NB4 (cell line): ENCODE data around the gene CALCOCO1.

Source experiments
- DNase-seq: peaks from one replicate; pipeline ENCODE4 v3.0.0; 2010; ENCODE audit warnings: low read depth
- H3K4me3 ChIP-seq: one replicate; pipeline ENCODE4 v1.5.1; 2011; ENCODE audit warnings: mild to moderate bottlenecking, low read depth, low read length, moderate library complexity
- MYC ChIP-seq: IDR thresholded peaks from 2 replicates; pipeline ENCODE4 v1.6.1; 2011; ENCODE audit warnings: low read depth, low read length
- POLR2A ChIP-seq: IDR thresholded peaks from 2 replicates; pipeline ENCODE4 v1.6.1; 2011; ENCODE audit warnings: mild to moderate bottlenecking; ENCODE audit not compliant: insufficient read length; ENCODE audit errors: extremely low read depth
- TF ChIP-seq, protein P1 (sequence below): IDR thresholded peaks from one replicate; pipeline ENCODE4 v1.5.1; 2012; ENCODE audit warnings: low read depth, low read length
- TF ChIP-seq, protein P2 (sequence below): IDR thresholded peaks from 2 replicates; pipeline ENCODE4 v1.6.1; 2011; ENCODE audit warnings: low read depth, low read length

CALCOCO1 gene

DNA sequence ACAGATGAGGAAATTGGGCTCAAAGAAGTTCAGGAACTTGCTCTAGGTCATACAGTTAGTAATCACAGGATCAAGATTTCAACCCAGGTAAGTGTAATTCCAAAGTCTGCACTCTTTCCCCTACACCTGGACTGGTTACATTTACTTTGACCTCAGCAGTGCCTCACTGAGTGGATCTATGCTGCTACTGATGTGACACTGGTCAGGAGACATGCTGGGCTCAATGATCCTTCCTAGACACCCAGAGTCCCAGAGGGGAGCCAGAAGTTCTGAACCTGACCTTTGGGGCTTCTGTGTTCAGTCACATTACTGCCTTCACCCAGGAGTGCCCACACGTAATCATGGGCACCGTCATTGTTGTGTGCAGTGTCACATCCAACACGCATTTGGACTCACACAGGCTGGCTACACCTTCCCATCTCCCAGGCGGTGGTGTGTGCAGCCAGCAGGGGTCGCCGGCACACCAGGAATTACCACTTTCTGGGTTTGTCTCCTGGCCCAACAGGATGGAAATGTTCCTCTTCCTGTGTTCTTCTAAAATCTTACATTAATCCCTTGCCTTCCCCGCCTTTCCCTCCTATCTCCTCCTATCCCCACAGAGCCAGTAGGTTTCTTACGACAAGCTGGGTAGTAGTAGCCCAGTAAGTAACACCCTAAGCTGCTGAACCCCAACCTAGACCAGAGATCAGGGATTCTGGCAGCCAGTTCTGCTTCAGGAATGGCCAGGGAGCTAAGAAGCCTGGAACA lies 25.6 kb downstream of the CALCOCO1 start:
- peak; percentile 81 for DNase-seq
- TF ChIP-seq, protein P1, sequence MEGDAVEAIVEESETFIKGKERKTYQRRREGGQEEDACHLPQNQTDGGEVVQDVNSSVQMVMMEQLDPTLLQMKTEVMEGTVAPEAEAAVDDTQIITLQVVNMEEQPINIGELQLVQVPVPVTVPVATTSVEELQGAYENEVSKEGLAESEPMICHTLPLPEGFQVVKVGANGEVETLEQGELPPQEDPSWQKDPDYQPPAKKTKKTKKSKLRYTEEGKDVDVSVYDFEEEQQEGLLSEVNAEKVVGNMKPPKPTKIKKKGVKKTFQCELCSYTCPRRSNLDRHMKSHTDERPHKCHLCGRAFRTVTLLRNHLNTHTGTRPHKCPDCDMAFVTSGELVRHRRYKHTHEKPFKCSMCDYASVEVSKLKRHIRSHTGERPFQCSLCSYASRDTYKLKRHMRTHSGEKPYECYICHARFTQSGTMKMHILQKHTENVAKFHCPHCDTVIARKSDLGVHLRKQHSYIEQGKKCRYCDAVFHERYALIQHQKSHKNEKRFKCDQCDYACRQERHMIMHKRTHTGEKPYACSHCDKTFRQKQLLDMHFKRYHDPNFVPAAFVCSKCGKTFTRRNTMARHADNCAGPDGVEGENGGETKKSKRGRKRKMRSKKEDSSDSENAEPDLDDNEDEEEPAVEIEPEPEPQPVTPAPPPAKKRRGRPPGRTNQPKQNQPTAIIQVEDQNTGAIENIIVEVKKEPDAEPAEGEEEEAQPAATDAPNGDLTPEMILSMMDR = peak; percentile 94
- no peak for TF ChIP-seq MYC
- TF ChIP-seq, protein P2, sequence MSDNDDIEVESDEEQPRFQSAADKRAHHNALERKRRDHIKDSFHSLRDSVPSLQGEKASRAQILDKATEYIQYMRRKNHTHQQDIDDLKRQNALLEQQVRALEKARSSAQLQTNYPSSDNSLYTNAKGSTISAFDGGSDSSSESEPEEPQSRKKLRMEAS = no peak
- H3K4me3 ChIP-seq = no peak overlapping the region

DNA sequence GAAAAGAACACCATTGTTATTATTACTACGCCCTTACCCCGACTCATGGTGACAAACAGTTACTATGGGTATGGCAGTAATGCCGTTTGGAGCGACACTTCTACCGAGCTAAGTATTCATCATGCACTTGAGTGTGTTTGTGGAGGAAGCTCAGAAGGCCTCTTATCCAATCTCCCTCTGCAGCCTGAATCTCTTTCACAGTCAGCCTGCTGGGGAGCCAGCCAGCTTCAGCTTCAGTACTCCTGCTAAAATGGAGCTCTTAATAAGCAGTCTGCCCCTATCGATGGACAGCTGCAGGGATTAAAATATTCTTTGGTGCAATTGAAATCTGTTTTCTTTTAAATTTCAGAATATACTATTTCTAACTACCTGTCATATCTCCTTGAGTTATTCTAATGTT lies 26.7 kb downstream of the CALCOCO1 start:
- DNase-seq = no peak
- H3K4me3 ChIP-seq = no peak overlapping the region
- TF ChIP-seq, protein P2 = no peak
- TF ChIP-seq, protein P1 = no peak

DNA sequence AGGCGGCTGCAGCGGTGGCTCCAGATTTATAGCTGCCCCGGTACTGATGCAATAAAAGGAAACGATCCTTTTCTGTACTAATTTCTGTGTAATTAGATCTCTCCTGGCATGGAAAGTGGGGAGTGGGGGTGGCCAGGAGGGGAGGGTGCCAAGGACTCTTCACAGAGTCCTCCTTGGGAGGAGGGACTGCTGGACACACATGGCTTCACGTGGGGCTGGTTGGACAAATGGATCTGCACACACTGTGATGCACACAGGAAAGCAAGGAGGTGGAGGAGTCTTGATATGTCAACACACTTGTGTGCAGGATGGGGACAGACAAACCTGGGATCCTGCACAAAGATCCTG lies 27.6 kb downstream of the CALCOCO1 start:
- H3K4me3 ChIP-seq = no peak overlapping the region
- no peak for DNase-seq
- TF ChIP-seq, protein P2 = no peak
- TF ChIP-seq, protein P1 = no peak
- no peak for TF ChIP-seq MYC
- no peak for TF ChIP-seq POLR2A

DNA sequence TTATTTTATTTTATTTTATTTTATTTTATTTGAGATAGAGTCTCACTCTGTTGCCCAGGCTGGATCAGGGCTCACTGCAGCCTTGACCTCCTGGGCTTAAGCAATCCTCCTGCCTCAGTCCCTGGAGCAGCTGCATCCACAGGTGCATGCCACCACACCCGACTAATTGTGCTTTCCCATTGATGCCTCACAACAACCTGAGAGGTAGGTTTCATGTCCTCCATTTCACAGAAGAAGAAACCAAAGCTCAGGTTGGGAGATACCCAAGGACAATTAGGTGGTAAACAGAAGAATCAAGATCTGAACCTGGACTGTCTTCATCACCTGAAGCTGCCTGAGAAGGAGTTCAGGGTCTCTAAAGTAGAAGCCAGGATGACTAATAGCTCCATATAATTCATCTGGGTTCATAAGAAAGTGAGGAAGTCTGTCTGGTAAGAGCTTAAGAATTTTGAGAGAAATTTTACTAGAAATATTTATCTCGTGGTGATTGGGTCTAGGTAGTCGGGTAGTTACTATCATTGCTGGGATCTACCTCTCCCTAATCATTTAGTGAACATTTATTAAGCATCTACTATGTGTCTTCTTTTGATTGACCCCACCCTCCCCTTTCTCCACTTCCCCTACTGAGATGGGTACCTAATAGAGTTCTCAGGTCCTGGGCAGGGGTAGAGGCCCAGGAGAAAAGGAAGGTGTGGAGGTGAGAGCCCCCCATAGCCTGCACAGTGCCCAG lies 28.1 kb downstream of the CALCOCO1 start:
- DNase-seq = no peak
- no peak overlapping the region for H3K4me3 ChIP-seq
- TF ChIP-seq MYC = no peak
- TF ChIP-seq, protein P1 = no peak
- TF ChIP-seq, protein P2 = no peak
- no peak for TF ChIP-seq POLR2A

DNA sequence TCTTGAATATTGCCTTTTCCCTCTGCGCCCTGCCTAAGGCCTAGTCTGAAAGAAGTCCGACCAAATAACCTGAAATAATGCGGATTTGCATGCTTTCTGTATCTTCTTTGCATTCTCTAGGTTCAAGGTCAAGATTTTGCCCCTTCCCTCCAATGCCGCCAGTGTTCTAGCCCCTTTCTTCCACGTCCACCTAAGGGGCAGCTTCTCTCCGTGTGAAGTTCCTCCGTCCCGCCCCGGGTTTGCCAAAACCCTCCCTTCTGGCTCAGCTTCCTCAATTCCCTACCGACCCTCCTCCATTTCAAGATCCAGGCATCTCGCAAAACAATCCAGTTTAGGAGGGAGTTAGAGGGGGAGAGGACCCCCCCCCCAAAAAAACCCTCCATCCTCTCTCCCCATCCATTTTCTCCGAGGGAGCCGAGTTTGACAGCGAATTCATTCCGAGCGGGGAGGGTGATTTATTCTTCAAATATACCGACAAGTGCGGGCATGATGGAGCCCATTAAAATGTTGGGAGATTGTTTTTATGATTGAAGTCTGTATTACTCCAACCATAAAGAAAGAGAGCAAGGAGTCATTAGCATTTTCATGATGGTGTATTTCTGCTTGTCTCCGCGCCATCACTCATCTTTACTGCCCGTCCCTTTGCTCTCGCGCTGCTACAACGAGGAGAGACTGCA lies 30.5 kb downstream of the CALCOCO1 start:
- DNase-seq = no peak
- no peak overlapping the region for H3K4me3 ChIP-seq
- TF ChIP-seq, protein P1 = no peak
- no peak for TF ChIP-seq MYC
